Measurements from ENCODE around the gene GEMIN7. TPM values are rescaled to one million over a fixed set of nuclear protein-coding genes. Genes with fewer than 3 reads are reported as not detected.

Gene GEMIN7
- total RNA-seq, 4 donors from 2014 or later: 8.8 to 30.3 (median 21.8) TPM

DNA sequence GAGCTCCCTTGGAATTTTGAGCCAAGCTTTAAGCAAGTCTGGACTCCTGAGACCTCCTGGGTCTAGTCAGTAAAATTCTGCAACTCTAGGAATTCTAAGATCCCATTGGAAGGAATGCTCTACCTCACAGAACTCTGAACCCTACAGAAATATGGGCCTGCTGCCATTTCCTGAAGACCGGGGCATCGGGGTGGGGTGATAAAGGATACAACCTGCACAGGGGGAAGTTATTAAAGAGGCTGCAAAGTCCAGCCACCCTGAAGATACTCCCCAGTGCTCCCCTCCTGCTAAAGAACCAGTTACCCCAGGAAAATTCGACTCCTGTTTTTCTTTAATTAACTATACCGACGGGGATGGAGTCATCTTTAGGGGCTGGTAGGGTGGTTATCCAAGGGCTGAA is 11.5 kb downstream of the GEMIN7 start:
- Histone ChIP-seq H3K27ac (peak overlapping the region in 1 of 4 donors; percentile 85), H3K36me3 (peaks cover 0 to 44% (median 0%) of the 10 kb centered on the region in 3 donors), H3K4me3 (peak overlapping the region in 3 of 4 donors; percentile 87 to 99 (median 98)), H3K9me3 (no peaks in the 10 kb centered on the region), H3K4me1 (peaks cover 0 to 34% (median 26%) of the 10 kb centered on the region in 4 donors), H3K27me3 (no peaks in the 10 kb centered on the region)
- TF ChIP-seq, protein P1, sequence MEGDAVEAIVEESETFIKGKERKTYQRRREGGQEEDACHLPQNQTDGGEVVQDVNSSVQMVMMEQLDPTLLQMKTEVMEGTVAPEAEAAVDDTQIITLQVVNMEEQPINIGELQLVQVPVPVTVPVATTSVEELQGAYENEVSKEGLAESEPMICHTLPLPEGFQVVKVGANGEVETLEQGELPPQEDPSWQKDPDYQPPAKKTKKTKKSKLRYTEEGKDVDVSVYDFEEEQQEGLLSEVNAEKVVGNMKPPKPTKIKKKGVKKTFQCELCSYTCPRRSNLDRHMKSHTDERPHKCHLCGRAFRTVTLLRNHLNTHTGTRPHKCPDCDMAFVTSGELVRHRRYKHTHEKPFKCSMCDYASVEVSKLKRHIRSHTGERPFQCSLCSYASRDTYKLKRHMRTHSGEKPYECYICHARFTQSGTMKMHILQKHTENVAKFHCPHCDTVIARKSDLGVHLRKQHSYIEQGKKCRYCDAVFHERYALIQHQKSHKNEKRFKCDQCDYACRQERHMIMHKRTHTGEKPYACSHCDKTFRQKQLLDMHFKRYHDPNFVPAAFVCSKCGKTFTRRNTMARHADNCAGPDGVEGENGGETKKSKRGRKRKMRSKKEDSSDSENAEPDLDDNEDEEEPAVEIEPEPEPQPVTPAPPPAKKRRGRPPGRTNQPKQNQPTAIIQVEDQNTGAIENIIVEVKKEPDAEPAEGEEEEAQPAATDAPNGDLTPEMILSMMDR (IDR thresholded peaks at IDR 0.05): no peak
- TF ChIP-seq EP300 (IDR thresholded peaks at IDR 0.05): no peak
- TF ChIP-seq POLR2A (IDR thresholded peaks at IDR 0.05): no peak
- no peak for DNase-seq (ENCODE audit: low spot score in 2 of 2)
- 53 to 54% methylated on average over 5 of the region's 5 CpGs for WGBS, 2 donors

GRCh38 chr19:45091031-45091923 is 12.2 kb downstream of the GEMIN7 start:
- TF ChIP-seq, protein P1 (IDR thresholded peaks at IDR 0.05): peak in 1 of 5 experiments; percentile 29
- TF ChIP-seq EP300 (IDR thresholded peaks at IDR 0.05) (peak; percentile 54 to 86), POLR2A (IDR thresholded peaks at IDR 0.05) (peak in 1 of 2 donors; percentile 44)
- Histone ChIP-seq H3K27ac (peak overlapping the region; percentile 82 to 88 (median 84)), H3K4me1 (peaks cover 0 to 40% (median 29%) of the 10 kb centered on the region in 4 donors), H3K36me3 (peaks cover 0 to 39% (median 0%) of the 10 kb centered on the region in 3 donors), H3K4me3 (peak overlapping the region; percentile 56 to 99 (median 92)), H3K27me3 (no peaks in the 10 kb centered on the region), H3K9me3 (no peaks in the 10 kb centered on the region)
- peak; percentile 96 to 98 for DNase-seq (ENCODE audit: low spot score in 2 of 2)
- WGBS, 2 donors: 8% methylated on average over 47 to 64 of the region's 64 CpGs

DNA sequence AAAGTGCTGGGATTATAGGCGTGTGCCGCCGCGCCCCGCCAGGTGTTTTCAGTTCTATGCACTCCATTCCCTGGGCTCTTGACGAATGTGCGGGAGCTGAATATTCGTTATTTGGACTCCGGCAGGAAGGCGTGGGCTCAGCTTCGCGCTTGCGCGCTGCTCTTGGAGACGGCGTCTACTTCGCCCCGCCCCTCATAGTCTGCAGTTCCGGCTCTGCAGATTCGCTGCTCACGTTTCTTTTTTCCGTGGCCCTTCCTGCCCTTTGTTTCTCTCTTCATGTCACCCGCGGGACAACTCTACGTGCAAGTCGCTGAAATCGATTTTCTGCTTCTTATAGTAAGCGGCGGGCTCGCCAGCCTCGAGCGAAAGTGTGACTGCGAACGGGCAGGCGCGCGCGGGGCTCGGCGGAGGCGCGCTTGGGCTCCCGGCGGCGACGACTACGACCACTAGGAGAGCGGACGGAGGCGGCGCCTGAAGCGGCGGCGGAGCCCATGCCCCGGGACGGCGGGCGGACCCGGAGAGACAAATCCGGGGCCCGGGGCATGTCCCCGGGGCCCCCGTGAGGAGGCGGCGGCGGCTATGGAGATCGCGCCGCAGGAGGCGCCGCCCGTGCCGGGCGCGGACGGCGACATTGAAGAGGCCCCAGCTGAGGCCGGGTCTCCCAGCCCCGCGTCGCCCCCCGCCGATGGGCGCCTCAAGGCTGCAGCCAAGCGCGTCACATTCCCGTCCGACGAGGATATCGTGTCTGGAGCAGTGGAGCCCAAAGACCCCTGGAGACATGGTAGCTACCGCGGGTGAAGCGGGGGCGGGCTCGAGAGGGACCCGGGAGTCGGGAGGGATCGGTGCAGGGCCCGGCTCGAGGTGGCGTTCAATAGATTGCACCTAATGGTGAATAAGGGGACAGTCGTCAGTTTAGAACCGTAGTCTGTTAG is 14.0 kb downstream of the GEMIN7 start, which contains the start of gene PPP1R37:
TSS of gene PPP1R37 (plus strand) at position 433 of the 932 bp plus-strand sequence. CDS start at position 580, 147 bp downstream.
- Histone ChIP-seq H3K4me1 (peaks cover 0 to 58% (median 37%) of the 10 kb centered on the region in 4 donors), H3K27ac (peak within 1 kb of the TSS; percentile 82 to 88 (median 84)), H3K27me3 (no peaks in the 10 kb centered on the region), H3K9me3 (no peaks in the 10 kb centered on the region), H3K4me3 (peak within 1 kb of the TSS; percentile 56 to 99 (median 92)), H3K36me3 (peaks cover 0 to 24% (median 0%) of the 10 kb centered on the region in 3 donors)
- TF ChIP-seq, protein P1 (IDR thresholded peaks at IDR 0.05): peak in 4 of 5 experiments; percentile 8 to 65 (median 42)
- TF ChIP-seq POLR2A (IDR thresholded peaks at IDR 0.05): peak in 1 of 2 donors; percentile 31
- TF ChIP-seq EP300 (IDR thresholded peaks at IDR 0.05): peak; percentile 83 to 90
- 0% methylated on average over 60 to 95 of the region's 103 CpGs for WGBS, 2 donors
- peak; percentile 79 to 92 for DNase-seq (ENCODE audit: low spot score in 2 of 2)

DNA sequence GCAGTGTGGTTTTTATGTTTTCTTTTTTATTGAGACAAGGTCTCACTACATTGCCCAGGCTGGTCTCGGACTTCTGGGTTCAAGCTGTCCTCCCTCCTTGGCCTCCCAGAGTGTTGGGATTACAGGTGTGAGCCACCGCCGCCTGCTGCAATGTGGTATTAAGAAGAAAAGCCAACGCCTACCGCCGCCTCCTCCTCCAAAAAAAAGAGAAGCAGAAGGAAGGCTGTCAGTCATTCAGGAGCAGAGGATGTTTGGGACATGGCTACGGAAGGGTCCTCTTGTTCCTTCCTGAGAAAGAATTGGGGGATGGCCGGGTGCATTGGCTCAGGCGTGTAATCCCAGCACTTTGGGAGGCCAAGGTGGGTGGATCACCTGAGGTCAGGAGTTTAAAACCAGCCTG is 15.1 kb downstream of the GEMIN7 start:
- Histone ChIP-seq H3K9me3 (no peaks in the 10 kb centered on the region), H3K27me3 (no peaks in the 10 kb centered on the region), H3K4me1 (peaks cover 0 to 69% (median 43%) of the 10 kb centered on the region in 4 donors), H3K27ac (no peak overlapping the region), H3K36me3 (peaks cover 0 to 14% (median 0%) of the 10 kb centered on the region in 3 donors), H3K4me3 (peak overlapping the region in 3 of 4 donors; percentile 56 to 99 (median 87))
- WGBS, 2 donors: 65 to 71% methylated on average over 9 of the region's 9 CpGs
- no peak for TF ChIP-seq EP300 (IDR thresholded peaks at IDR 0.05)
- no peak for TF ChIP-seq POLR2A (IDR thresholded peaks at IDR 0.05)
- TF ChIP-seq, protein P1 (IDR thresholded peaks at IDR 0.05): no peak
- no peak for DNase-seq (ENCODE audit: low spot score in 2 of 2)
